T follicular helper cell (primary cell): Measurements from ENCODE around the gene LIMA1.
"Not testable (repeated sequence)": the region's sequence is repeated elsewhere in the genome, so short reads cannot be mapped to it uniquely, and the experiment has no call there.

Experiments
- DNase-seq: peaks from one replicate; pipeline ENCODE4 v3.0.0-alpha.2; 2020; ENCODE audit warnings: low read depth

LIMA1 gene

GRCh38 chr12:50248411-50248810 is 34.9 kb downstream of the LIMA1 start:
- DNase-seq, result no peak

GRCh38 chr12:50247665-50248064 is 35.7 kb downstream of the LIMA1 start:
- not testable (repeated sequence) for DNase-seq

GRCh38 chr12:50246873-50247612 is 36.3 kb downstream of the LIMA1 start:
- no peak for DNase-seq

GRCh38 chr12:50246197-50246865 is 37.0 kb downstream of the LIMA1 start:
- no peak for DNase-seq

- DNase-seq, result no peak
These were observed 39.8 kb downstream of the LIMA1 start for GRCh38 chr12:50243507-50243906.

- DNase-seq, result no peak
These were observed 40.5 kb downstream of the LIMA1 start for GRCh38 chr12:50242751-50243191.

GRCh38 chr12:50241178-50241577 is 42.1 kb downstream of the LIMA1 start:
- no peak for DNase-seq

- DNase-seq, result no peak
These were observed 42.6 kb downstream of the LIMA1 start for GRCh38 chr12:50240792-50241114.

GRCh38 chr12:50240096-50240791 is 43.1 kb downstream of the LIMA1 start:
- no peak for DNase-seq

GRCh38 chr12:50239355-50239891 is 43.9 kb downstream of the LIMA1 start:
- no peak for DNase-seq

GRCh38 chr12:50234347-50234746 is 49.0 kb downstream of the LIMA1 start:
- no peak for DNase-seq

- DNase-seq, result no peak
These were observed 50.5 kb downstream of the LIMA1 start for GRCh38 chr12:50232771-50233209.

- DNase-seq, result no peak
These were observed 51.1 kb downstream of the LIMA1 start for GRCh38 chr12:50232206-50232605.

- no peak for DNase-seq
These were observed 52.0 kb downstream of the LIMA1 start for GRCh38 chr12:50231346-50231745.

- DNase-seq, result no peak
These were observed 53.1 kb downstream of the LIMA1 start for GRCh38 chr12:50230217-50230616.

GRCh38 chr12:50224026-50224692 is 59.2 kb downstream of the LIMA1 start:
- peak; percentile 25 for DNase-seq

- DNase-seq, result no peak
These were observed 61.0 kb downstream of the LIMA1 start for GRCh38 chr12:50222275-50222783.

GRCh38 chr12:50221228-50222008 is 61.9 kb downstream of the LIMA1 start:
- no peak for DNase-seq

GRCh38 chr12:50220363-50220995 is 62.8 kb downstream of the LIMA1 start:
- DNase-seq, result no peak

- DNase-seq, result no peak
These were observed 63.8 kb downstream of the LIMA1 start for GRCh38 chr12:50219544-50219943.

GRCh38 chr12:50219001-50219400 is 64.3 kb downstream of the LIMA1 start:
- not testable (repeated sequence) for DNase-seq
